ENCODE measurements around the gene POC1B. TPM values are rescaled to one million over a fixed set of nuclear protein-coding genes. Genes with fewer than 3 reads are reported as not detected.

Gene POC1B
- total RNA-seq, 8 experiments from 2014 or later = 6.3 to 22.3 (median 9.7) TPM

GRCh38 chr12:89507015-89507824, 18.6 kb downstream of the POC1B start:
- Histone ChIP-seq H3K4me1 (replicated peaks in 1 of 2) (no peaks in the 10 kb centered on the region), H3K27ac (no peak overlapping the region), H3K4me3 (no peak overlapping the region)
- peak in 3 of 8 experiments; percentile 62 to 78 (median 76) for ATAC-seq (replicated peaks in 6 of 8)
- WGBS, 10 experiments = 4 to 90% (median 64%) methylated on average over 1 to 8 of the region's 9 CpGs; no CpG with 5 or more reads in 1 of the 10 experiments
- in situ Hi-C loops (cut with MboI; ENCODE audit: low pct_unique_long_range_greater_than_20kb in 2 of 9, low sequenced_read_pairs in 9 of 9, unreplicated experiment in 9 of 9) = loop anchor here in 1 of 9 experiments (25.0 kb wide), 1 partner anchor 495 kb away; no protein-coding TSS in a partner anchor

- no peak for ATAC-seq (replicated peaks in 6 of 8)
- Histone ChIP-seq H3K4me1 (replicated peaks in 1 of 2) (no peaks in the 10 kb centered on the region), H3K27ac (no peak overlapping the region), H3K4me3 (no peak overlapping the region)
- WGBS, 10 experiments = 0 to 60% (median 20%) methylated on average over 1 of the region's 1 CpG; no CpG with 5 or more reads in 6 of the 10 experiments
- in situ Hi-C loops (cut with MboI; ENCODE audit: low pct_unique_long_range_greater_than_20kb in 2 of 9, low sequenced_read_pairs in 9 of 9, unreplicated experiment in 9 of 9) = loop anchor here in 1 of 9 experiments (25.0 kb wide), 1 partner anchor 494 kb away; no protein-coding TSS in a partner anchor
Measured at GRCh38 chr12:89506050-89506449, 19.8 kb downstream of the POC1B start.

- Histone ChIP-seq H3K27ac (no peak overlapping the region), H3K4me1 (replicated peaks in 1 of 2) (no peaks in the 10 kb centered on the region), H3K4me3 (no peak overlapping the region)
- in situ Hi-C loops (cut with MboI; ENCODE audit: low pct_unique_long_range_greater_than_20kb in 2 of 9, low sequenced_read_pairs in 9 of 9, unreplicated experiment in 9 of 9) = loop anchor here in 1 of 9 experiments (25.0 kb wide), 1 partner anchor 492 kb away; no protein-coding TSS in a partner anchor
- 40 to 100% (median 96%) methylated on average over 1 to 6 of the region's 6 CpGs for WGBS, 10 experiments
- ATAC-seq (replicated peaks in 6 of 8) = peak in 1 of 8 experiments; percentile 29
Measured at GRCh38 chr12:89504560-89505346, 21.1 kb downstream of the POC1B start.

DNA sequence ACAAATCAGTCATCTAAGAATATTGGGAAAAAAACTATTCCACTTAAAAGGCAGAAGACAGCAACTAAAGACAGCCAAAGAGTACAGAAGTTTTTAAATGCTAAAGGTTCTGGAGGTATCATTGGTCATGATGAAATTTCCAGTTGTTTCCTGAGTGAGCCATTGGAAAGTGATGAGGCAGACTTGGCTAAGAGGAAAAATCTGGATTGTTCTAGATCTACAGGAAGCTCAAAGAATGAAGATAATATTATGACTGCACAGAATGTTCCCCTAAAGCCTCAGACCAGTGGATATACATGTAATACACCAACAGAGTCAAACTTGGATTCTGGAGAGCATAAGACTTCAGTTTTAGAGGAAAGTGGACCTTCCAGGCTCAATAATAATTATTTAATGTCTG, 24.1 kb downstream of the POC1B start:
- H3K27ac ChIP-seq = no peak overlapping the region
- no peak overlapping the region for H3K4me3 ChIP-seq
- in situ Hi-C loops (cut with MboI; ENCODE audit: low pct_unique_long_range_greater_than_20kb in 2 of 9, low sequenced_read_pairs in 9 of 9, unreplicated experiment in 9 of 9) = loop anchor here in 1 of 9 experiments (25.0 kb wide), 1 partner anchor 489 kb away; no protein-coding TSS in a partner anchor
- no peaks in the 10 kb centered on the region for H3K4me1 ChIP-seq (replicated peaks in 1 of 2)
- no peak for ATAC-seq (replicated peaks in 6 of 8)

GRCh38 chr12:89499857-89500256, 26.0 kb downstream of the POC1B start:
- in situ Hi-C loops (cut with MboI; ENCODE audit: low pct_unique_long_range_greater_than_20kb in 2 of 9, low sequenced_read_pairs in 9 of 9, unreplicated experiment in 9 of 9) = loop anchor here in 1 of 9 experiments (25.0 kb wide), 1 partner anchor 488 kb away; no protein-coding TSS in a partner anchor
- Histone ChIP-seq H3K27ac (no peak overlapping the region), H3K4me1 (replicated peaks in 1 of 2) (no peaks in the 10 kb centered on the region), H3K4me3 (no peak overlapping the region)
- ATAC-seq (replicated peaks in 6 of 8) = no peak
- 29 to 99% (median 96%) methylated on average over 1 to 15 of the region's 19 CpGs; no CpG with 5 or more reads in 2 of the 10 experiments for WGBS, 10 experiments

DNA sequence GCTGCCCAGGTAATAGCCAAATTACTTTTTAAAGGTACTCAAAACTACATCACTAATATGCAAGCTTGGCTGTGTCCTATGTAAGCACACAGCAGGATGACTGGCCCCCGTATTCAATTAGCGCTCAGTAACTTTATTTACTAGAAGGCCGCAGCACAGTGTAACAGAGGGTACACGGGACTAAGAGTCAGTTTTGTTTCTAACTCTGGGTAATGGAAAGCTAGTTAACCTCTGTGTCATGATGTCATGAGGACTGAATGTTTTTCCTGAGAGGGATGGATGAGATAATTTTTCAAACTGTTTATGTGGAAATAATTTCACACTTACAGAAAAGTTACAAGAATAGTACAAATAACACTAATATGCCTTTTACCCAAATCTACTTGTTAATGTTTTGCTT, 28.4 kb downstream of the POC1B start:
- in situ Hi-C loops (cut with MboI; ENCODE audit: low pct_unique_long_range_greater_than_20kb in 2 of 9, low sequenced_read_pairs in 9 of 9, unreplicated experiment in 9 of 9) = no loop called here
- ATAC-seq (replicated peaks in 6 of 8) = no peak
- no peaks in the 10 kb centered on the region for H3K4me1 ChIP-seq (replicated peaks in 1 of 2)
- WGBS, 10 experiments = 42 to 100% (median 73%) methylated on average over 1 to 4 of the region's 4 CpGs; no CpG with 5 or more reads in 1 of the 10 experiments
- H3K4me3 ChIP-seq = no peak overlapping the region
- no peak overlapping the region for H3K27ac ChIP-seq

GRCh38 chr12:89497005-89497404, 28.8 kb downstream of the POC1B start:
- ATAC-seq (replicated peaks in 6 of 8) = no peak
- in situ Hi-C loops (cut with MboI; ENCODE audit: low pct_unique_long_range_greater_than_20kb in 2 of 9, low sequenced_read_pairs in 9 of 9, unreplicated experiment in 9 of 9) = no loop called here
- 80 to 100% (median 88%) methylated on average over 1 to 4 of the region's 4 CpGs; no CpG with 5 or more reads in 3 of the 10 experiments for WGBS, 10 experiments
- no peak overlapping the region for H3K4me3 ChIP-seq
- H3K4me1 ChIP-seq (replicated peaks in 1 of 2) = no peaks in the 10 kb centered on the region
- H3K27ac ChIP-seq = no peak overlapping the region

- Histone ChIP-seq H3K27ac (no peak overlapping the region), H3K4me3 (no peak overlapping the region), H3K4me1 (replicated peaks in 1 of 2) (no peaks in the 10 kb centered on the region)
- no peak for ATAC-seq (replicated peaks in 6 of 8)
- WGBS, 10 experiments = 8 to 100% (median 90%) methylated on average over 2 to 9 of the region's 9 CpGs; no CpG with 5 or more reads in 1 of the 10 experiments
- in situ Hi-C loops (cut with MboI; ENCODE audit: low pct_unique_long_range_greater_than_20kb in 2 of 9, low sequenced_read_pairs in 9 of 9, unreplicated experiment in 9 of 9) = no loop called here
Measured at GRCh38 chr12:89494411-89495231, 31.2 kb downstream of the POC1B start.

DNA sequence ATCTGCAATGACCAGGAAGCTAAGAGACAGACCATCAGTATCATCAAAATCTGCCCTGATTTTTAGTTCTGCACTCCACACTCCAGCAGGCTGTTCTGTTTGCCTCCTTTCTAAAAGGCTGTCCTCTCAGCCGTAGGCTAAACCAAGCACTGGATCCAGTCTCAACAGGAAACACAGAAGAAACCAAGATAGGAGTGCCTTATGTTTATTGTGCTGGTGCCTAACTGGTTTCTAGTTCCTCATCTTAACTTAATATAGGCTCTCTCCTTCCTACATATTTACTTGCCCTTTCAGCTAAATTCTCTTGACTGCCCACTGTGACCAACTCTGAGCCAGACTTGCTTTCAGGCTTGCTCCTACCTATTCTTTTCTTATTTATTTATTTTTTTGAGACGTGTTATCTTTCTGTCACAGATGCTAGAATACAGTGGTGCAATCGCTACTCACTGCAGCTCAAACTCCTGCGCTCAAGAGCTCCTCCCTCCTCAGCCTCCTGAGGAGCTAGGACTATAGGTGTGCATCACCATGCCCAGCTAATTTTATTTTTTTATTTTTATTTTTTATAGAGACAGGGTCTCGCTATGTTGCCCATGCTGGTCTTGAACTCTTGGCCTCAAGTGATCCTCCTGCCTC, 32.1 kb downstream of the POC1B start:
- H3K4me3 ChIP-seq = no peak overlapping the region
- no peak overlapping the region for H3K27ac ChIP-seq
- H3K4me1 ChIP-seq (replicated peaks in 1 of 2) = no peaks in the 10 kb centered on the region
- ATAC-seq (replicated peaks in 6 of 8) = no peak
- in situ Hi-C loops (cut with MboI; ENCODE audit: low pct_unique_long_range_greater_than_20kb in 2 of 9, low sequenced_read_pairs in 9 of 9, unreplicated experiment in 9 of 9) = no loop called here
- WGBS, 10 experiments = 80 to 100% (median 98%) methylated on average over 1 to 4 of the region's 5 CpGs

DNA sequence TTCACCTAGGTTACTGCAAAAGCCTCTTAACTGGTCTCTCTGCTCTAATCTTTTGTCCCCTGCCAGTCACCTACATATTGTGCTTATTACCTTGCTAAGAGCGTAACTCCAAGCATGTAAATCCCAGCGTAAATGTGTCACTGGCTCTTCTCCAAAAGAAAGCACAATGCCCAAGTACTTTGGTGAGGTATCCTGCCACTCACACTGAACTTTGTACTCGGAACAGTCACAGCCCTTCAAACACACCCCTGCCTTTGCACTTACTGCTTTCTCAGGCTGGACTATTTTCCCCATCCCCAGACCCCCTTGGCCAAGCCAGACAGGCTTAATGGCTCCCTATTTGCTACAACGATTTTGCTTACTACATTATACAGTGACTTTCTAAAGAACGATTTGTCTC, 33.0 kb downstream of the POC1B start:
- Histone ChIP-seq H3K4me1 (replicated peaks in 1 of 2) (no peaks in the 10 kb centered on the region), H3K27ac (no peak overlapping the region), H3K4me3 (no peak overlapping the region)
- in situ Hi-C loops (cut with MboI; ENCODE audit: low pct_unique_long_range_greater_than_20kb in 2 of 9, low sequenced_read_pairs in 9 of 9, unreplicated experiment in 9 of 9) = no loop called here
- WGBS, 10 experiments = 41 to 97% (median 81%) methylated on average over 1 to 4 of the region's 5 CpGs; no CpG with 5 or more reads in 2 of the 10 experiments
- no peak for ATAC-seq (replicated peaks in 6 of 8)

DNA sequence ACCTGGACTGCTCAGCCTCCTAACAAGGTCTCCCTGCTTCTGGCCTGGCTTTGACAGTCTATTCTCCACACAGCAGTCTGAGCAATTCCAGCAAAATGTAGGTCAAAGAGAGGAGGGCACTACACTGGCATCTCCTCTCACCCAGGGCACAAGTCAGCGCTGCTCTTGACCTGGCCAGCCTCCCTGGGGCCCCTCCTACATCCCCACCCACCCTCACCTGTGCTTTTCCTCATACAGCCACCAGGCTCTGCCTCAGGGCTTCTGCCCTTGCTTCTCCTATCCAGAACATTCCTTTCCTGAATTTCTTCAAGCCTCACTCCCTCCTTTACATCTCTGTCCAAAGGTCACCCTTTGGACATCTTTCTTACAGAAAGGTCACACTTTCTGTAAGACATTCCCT, 34.9 kb downstream of the POC1B start:
- no peak for ATAC-seq (replicated peaks in 6 of 8)
- whole genome bisulfite sequencing, 10 experiments = no CpG with 5 or more reads among the region's 1 CpG

GRCh38 chr12:89486264-89486663, 39.6 kb downstream of the POC1B start:
- no peaks in the 10 kb centered on the region for H3K4me1 ChIP-seq (replicated peaks in 1 of 2)
- H3K4me3 ChIP-seq = no peak overlapping the region
- WGBS, 10 experiments = 50 to 100% (median 84%) methylated on average over 1 to 2 of the region's 2 CpGs
- ATAC-seq (replicated peaks in 6 of 8) = no peak
- no peak overlapping the region for H3K27ac ChIP-seq
- in situ Hi-C loops (cut with MboI; ENCODE audit: low pct_unique_long_range_greater_than_20kb in 2 of 9, low sequenced_read_pairs in 9 of 9, unreplicated experiment in 9 of 9) = no loop called here

More for the DNA sequence above, 34.9 kb downstream of the POC1B start:
- Histone ChIP-seq H3K27ac (no peak overlapping the region), H3K4me1 (replicated peaks in 1 of 2) (no peaks in the 10 kb centered on the region), H3K4me3 (no peak overlapping the region)
- in situ Hi-C loops (cut with MboI; ENCODE audit: low pct_unique_long_range_greater_than_20kb in 2 of 9, low sequenced_read_pairs in 9 of 9, unreplicated experiment in 9 of 9) = no loop called here

Measured in motor neuron (in vitro differentiated cells).